ENCODE measurements around the gene FIBCD1. TPM values are rescaled to one million over a fixed set of nuclear protein-coding genes. Genes with fewer than 3 reads are reported as not detected.

FIBCD1 gene
- total RNA-seq, 4 donors from 2014 or later: not detected

DNA sequence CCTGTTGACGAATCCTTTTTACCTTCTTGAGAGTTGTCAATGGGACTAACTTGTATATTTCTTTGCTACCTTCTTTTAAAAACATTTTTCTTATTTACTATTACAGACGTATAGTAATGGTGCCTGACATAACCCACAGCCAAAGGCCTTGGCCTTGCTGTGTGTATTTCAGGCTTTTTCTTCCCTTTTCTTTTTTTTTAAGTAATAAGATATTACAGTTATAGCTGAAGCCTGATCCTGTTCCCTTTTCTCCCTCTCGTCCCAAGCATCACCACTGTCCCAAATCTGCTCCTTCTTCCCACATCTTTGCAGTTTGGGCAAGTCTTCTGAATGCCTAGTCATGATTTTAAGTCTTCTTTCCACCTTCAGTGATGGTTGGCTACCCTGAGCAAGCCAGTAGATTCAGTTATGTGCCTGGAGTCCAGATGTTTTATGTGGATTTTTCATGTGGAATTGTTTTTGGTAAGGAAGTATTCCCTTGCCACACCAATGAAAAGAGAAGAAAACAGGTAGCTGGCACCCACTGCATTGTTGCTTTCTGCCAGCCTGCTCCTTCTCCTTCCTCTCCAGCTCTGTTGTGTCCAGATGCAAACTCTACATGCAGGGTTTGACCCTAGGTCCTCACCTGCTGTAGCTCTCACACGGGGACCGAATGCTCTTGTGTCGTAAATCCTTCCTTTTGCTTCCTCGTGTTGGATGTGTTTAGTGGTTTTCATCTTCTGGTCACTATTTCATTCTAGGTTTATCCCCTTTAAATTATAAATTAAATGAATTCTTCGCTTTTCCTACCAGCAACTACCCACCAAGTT lies 77.5 kb downstream of the FIBCD1 start:
- 77% methylated on average over 8 of the region's 8 CpGs for WGBS
- Histone ChIP-seq H3K27ac (peak overlapping the region; percentile 38), H3K4me1 (peaks cover 52% of the 10 kb centered on the region), H3K9me3 (no peaks in the 10 kb centered on the region), H3K36me3 (peaks cover 46% of the 10 kb centered on the region), H3K27me3 (no peaks in the 10 kb centered on the region), H3K4me3 (no peak overlapping the region)
- no peak for TF ChIP-seq POLR2AphosphoS5 (IDR thresholded peaks at IDR 0.05)
- TF ChIP-seq, protein P1, sequence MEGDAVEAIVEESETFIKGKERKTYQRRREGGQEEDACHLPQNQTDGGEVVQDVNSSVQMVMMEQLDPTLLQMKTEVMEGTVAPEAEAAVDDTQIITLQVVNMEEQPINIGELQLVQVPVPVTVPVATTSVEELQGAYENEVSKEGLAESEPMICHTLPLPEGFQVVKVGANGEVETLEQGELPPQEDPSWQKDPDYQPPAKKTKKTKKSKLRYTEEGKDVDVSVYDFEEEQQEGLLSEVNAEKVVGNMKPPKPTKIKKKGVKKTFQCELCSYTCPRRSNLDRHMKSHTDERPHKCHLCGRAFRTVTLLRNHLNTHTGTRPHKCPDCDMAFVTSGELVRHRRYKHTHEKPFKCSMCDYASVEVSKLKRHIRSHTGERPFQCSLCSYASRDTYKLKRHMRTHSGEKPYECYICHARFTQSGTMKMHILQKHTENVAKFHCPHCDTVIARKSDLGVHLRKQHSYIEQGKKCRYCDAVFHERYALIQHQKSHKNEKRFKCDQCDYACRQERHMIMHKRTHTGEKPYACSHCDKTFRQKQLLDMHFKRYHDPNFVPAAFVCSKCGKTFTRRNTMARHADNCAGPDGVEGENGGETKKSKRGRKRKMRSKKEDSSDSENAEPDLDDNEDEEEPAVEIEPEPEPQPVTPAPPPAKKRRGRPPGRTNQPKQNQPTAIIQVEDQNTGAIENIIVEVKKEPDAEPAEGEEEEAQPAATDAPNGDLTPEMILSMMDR (IDR thresholded peaks at IDR 0.05): no peak
- no peak for TF ChIP-seq POLR2A (IDR thresholded peaks at IDR 0.05)
- no peak for TF ChIP-seq EP300 (IDR thresholded peaks at IDR 0.05)
- peak; percentile 19 to 20 for DNase-seq (ENCODE audit: low spot score in 2 of 2)

DNA sequence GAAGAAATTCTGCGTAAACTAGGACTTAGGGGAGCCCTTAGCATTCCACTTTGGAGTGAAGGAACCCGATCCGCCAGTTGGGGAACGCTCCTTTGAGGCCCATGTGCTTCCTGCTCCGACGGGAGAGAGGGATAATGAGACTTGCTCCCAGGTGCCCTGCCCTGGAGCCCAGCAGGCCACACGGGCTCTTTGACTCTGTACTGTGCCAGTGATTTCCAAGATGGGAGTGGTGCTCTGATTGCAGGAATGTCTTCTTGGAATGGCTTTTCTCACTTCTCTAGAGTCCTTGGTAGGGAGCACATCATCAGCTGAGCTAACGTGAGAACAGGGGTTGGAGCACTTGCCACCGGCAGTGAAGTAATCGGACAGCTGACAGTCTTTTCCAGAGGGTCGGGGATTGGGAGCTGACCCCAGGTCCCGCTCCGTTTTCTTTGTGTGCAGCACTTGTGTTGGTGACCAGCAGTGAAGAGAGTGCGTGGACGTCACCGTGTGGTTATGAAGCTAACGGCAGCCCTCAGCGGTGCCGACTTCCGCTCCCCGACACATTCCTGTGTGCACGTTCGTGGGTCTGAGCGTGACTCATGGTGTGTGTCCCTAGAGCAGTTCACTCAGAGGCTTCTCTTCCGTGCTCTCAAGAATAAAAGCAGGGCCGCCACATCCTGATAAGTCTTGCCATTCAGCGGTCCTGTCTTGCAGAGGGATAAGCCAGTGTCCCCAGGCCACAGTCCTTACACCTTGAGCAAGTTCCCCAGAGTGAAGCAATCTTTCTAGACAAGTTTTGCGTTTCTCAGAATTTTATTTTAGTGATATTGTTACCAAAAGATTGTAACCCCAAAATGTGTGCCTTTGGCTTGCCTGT lies 78.4 kb downstream of the FIBCD1 start:
- no peaks in the 10 kb centered on the region for H3K9me3 ChIP-seq
- H3K27ac ChIP-seq: peak overlapping the region; percentile 72
- DNase-seq (ENCODE audit: low spot score in 2 of 2): peak; percentile 88 to 91
- H3K4me1 ChIP-seq: peaks cover 47% of the 10 kb centered on the region
- no peak for TF ChIP-seq EP300 (IDR thresholded peaks at IDR 0.05)
- TF ChIP-seq, protein P1 (IDR thresholded peaks at IDR 0.05): peak in 1 of 2 donors; percentile 19
- peak in 1 of 2 donors; percentile 23 for TF ChIP-seq POLR2A (IDR thresholded peaks at IDR 0.05)
- peak in 2 of 3 donors; percentile 7 to 64 for TF ChIP-seq POLR2AphosphoS5 (IDR thresholded peaks at IDR 0.05)
- no peak overlapping the region for H3K4me3 ChIP-seq
- 54% methylated on average over 14 of the region's 28 CpGs for WGBS
- no peaks in the 10 kb centered on the region for H3K27me3 ChIP-seq
- H3K36me3 ChIP-seq: peaks cover 55% of the 10 kb centered on the region

DNA sequence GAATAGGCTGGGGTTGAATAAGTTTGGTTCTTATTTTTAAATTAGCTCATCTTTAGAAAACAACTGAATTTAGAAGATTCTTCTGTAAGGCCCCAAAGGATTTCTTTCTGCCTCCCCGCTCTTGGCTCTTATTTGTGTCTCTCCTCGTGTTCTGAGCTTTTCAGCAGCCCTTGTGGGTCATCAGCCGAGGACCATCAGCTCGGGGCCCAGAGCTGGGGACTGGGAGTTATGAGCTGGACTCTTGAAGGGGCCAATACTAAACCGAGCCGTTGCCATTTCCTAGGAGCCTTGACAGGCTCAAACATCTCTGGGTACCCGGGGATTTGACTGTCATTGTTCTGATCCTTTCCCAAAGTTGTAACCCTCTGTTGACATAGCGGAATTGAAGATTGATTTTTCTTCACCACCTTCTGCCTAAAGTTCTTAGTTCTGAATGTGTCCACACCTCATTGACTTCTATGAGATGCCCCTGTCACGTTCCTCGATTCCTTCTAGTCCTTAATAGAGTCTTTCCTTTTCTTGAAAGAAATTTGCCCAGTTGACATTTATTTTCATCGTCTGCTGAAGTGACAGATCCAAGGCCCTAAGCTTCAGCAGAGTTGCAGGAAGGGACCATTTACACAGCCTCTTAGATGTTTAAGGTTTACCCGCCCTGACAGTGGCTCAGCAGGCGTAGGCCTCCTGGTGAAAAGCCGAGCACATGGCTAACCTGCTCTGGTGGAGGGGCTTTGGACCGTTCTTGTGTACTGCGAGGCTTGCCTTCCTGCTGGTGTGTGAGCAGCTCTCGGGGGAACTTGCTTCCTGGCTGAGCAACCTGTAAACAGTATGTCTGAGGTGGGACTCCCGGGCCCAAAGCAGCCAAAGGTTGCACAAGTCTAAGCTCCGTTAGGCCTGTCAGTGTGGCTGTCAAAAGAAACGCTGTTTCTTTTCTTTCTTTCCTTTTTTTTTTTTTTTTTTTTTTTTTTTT lies 80.0 kb downstream of the FIBCD1 start:
- H3K27me3 ChIP-seq: no peaks in the 10 kb centered on the region
- H3K36me3 ChIP-seq: peaks cover 59% of the 10 kb centered on the region
- no peak overlapping the region for H3K4me3 ChIP-seq
- WGBS: 72% methylated on average over 19 of the region's 20 CpGs
- no peaks in the 10 kb centered on the region for H3K9me3 ChIP-seq
- peak overlapping the region; percentile 63 for H3K27ac ChIP-seq
- TF ChIP-seq, protein P1 (IDR thresholded peaks at IDR 0.05): no peak
- TF ChIP-seq POLR2AphosphoS5 (IDR thresholded peaks at IDR 0.05): no peak
- no peak for TF ChIP-seq POLR2A (IDR thresholded peaks at IDR 0.05)
- TF ChIP-seq EP300 (IDR thresholded peaks at IDR 0.05): no peak
- H3K4me1 ChIP-seq: peaks cover 44% of the 10 kb centered on the region
- DNase-seq (ENCODE audit: low spot score in 2 of 2): peak; percentile 53 to 72

DNA sequence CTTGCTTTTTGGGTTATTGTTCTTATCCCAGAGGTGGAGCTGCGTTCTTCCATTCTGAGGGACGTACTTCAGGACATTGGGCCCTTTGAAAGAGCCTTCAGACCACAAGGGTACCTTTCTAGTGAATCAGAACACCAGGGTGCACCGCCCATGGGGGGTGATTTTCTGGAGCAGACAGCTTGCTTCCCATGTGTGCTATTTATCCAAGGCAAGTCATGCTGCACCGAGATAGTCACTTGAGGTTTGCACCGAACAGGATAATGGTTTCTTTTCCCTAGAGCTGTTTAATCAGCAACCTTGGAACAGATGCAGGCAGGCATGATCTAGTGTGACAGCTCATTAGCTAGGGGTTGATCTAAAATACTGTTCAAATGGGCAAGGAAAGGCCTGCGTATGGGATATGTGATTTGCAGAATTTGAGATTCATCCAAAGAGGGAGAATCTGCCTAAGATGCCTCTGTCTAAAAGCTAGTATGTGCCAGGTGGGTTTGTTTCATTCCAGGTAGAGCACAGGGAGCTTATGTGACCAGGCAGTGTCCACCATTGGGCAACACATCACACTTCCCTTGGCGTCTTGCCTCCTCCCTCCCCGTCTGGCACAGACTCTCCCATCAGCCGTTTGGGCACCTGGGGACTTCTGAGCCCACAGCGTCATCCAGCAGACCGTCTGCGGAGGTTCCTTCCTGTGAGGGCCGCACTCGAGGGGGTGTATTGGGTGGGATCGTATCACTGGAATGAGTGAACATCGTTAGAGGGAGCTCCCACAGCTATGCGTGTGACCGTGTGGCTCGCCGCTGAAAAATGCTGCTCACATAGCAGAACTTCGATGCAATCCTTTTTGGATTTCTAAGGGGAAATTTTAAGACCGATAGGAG lies 80.9 kb downstream of the FIBCD1 start:
- Histone ChIP-seq H3K4me1 (peaks cover 37% of the 10 kb centered on the region), H3K9me3 (no peaks in the 10 kb centered on the region), H3K27me3 (no peaks in the 10 kb centered on the region), H3K4me3 (no peak overlapping the region), H3K36me3 (peaks cover 54% of the 10 kb centered on the region), H3K27ac (peak overlapping the region; percentile 10)
- DNase-seq (ENCODE audit: low spot score in 2 of 2): peak; percentile 77 to 82
- TF ChIP-seq, protein P1 (IDR thresholded peaks at IDR 0.05): no peak
- TF ChIP-seq POLR2A (IDR thresholded peaks at IDR 0.05) (no peak), POLR2AphosphoS5 (IDR thresholded peaks at IDR 0.05) (peak in 1 of 3 donors; percentile 17), EP300 (IDR thresholded peaks at IDR 0.05) (no peak)
- 65% methylated on average over 21 of the region's 22 CpGs for WGBS

Measured in suprapubic skin (tissue), 4 donors.